ENCODE results near the gene SRGAP1. TPM values are rescaled to one million over a fixed set of nuclear protein-coding genes. Genes with fewer than 3 reads are reported as not detected.
"Not testable (repeated sequence)": the region's sequence is repeated elsewhere in the genome, so short reads cannot be mapped to it uniquely, and the experiment has no call there.

Gene SRGAP1
- total and polyA plus RNA-seq, 2 of the 4 experiments (the other 2 are of a cell fraction) = 10.0 to 10.2 TPM

GRCh38 chr12:64030155-64030554 lies 185.7 kb downstream of the SRGAP1 start:
- H2AFZ ChIP-seq (replicated peaks; ENCODE audit: low read length, poor library complexity) = no peak overlapping the region
- H3K4me2 ChIP-seq (ENCODE audit: low read depth, low read length) = no peak overlapping the region
- H4K20me1 ChIP-seq (ENCODE audit: insufficient read depth, low read length) = no peaks in the 10 kb centered on the region
- POLR2A ChIA-PET (ENCODE audit: unreplicated experiment) = no interaction called here
- H2BK20ac ChIP-seq (ENCODE audit: low read depth, low read length) = no peak overlapping the region
- no peak overlapping the region for H3K23ac ChIP-seq (ENCODE audit: low read depth, low read length)
- H3K18ac ChIP-seq (ENCODE audit: low read depth, low read length) = no peak overlapping the region
- in situ Hi-C loops (cut with MboI; ENCODE audit: low sequenced_read_pairs) = no loop called here
- no peak overlapping the region for H3K9ac ChIP-seq (ENCODE audit: low read depth, low read length)
- no peak overlapping the region for H3K14ac ChIP-seq (replicated peaks; ENCODE audit: low read depth, low read length)
- peaks cover 16% of the 10 kb centered on the region for H3K4me1 ChIP-seq (ENCODE audit: control insufficient read depth, insufficient read depth, low read length)
- no peak overlapping the region for H2AK5ac ChIP-seq (ENCODE audit: low read depth, low read length)
- peaks cover 36 to 71% of the 10 kb centered on the region in 2 experiments for H3K79me1 ChIP-seq (ENCODE audit: low read depth in 1 of 2, low read length in 2 of 2)
- intact Hi-C loops (cut with micrococcal nuclease) = no loop called here
- H3K56ac ChIP-seq (ENCODE audit: extremely low read depth, insufficient read depth, low read length) = no peak overlapping the region
- no peaks in the 10 kb centered on the region for H3K27me3 ChIP-seq (ENCODE audit: control insufficient read depth, insufficient read depth, low read length)
- ATAC-seq (ENCODE audit: low read depth) (no peak), DNase-seq (peak; percentile 60)
- no peak overlapping the region for H3K4ac ChIP-seq (ENCODE audit: low read depth, low read length)
- peak overlapping the region; percentile 28 for H2BK5ac ChIP-seq (ENCODE audit: low read depth, low read length, poor library complexity, severe bottlenecking)
- H4K5ac ChIP-seq (ENCODE audit: low read depth, low read length) = no peak overlapping the region
- CTCF ChIA-PET = interaction anchor here (0.6 kb wide), 1 partner anchor 19 kb away, joined by 3 read pairs; no protein-coding TSS in a partner anchor
- H3K9me1 ChIP-seq (ENCODE audit: insufficient read depth, low read length) = peaks cover 14% of the 10 kb centered on the region
- no peak overlapping the region for H2AK9ac ChIP-seq (replicated peaks; ENCODE audit: low read depth, low read length, poor library complexity)
- peaks cover 8% of the 10 kb centered on the region for H3K36me3 ChIP-seq (ENCODE audit: control insufficient read depth, insufficient read depth, low read length)
- H2BK120ac ChIP-seq (ENCODE audit: low read depth, low read length) = no peak overlapping the region
- dilution Hi-C loops (cut with HindIII; ENCODE audit: low sequenced_read_pairs, unreplicated experiment) = no loop called here
- no peak overlapping the region for H3K27ac ChIP-seq (ENCODE audit: insufficient read depth, low read length)
- no peak overlapping the region for H4K91ac ChIP-seq (ENCODE audit: insufficient read depth, low read depth, low read length)
- no peaks in the 10 kb centered on the region for H3K9me3 ChIP-seq (ENCODE audit: control insufficient read depth, insufficient read depth, low read length)
- H3K4me3 ChIP-seq (ENCODE audit: insufficient read depth, low read depth, low read length) = no peak overlapping the region
- no peak overlapping the region for H2BK15ac ChIP-seq (ENCODE audit: low read depth, low read length)
- no peak overlapping the region for H4K8ac ChIP-seq (ENCODE audit: low read depth in 2 of 2, low read length in 2 of 2)
- no TSS peak for BruUV-seq (replicated peaks)
- no peak for TF ChIP-seq NFE2L2 (IDR thresholded peaks at IDR 0.05; ENCODE audit: low read depth, low read length)
- no peak for TF ChIP-seq MAFK (IDR thresholded peaks at IDR 0.05; ENCODE audit: low read depth, low read length)
- TF ChIP-seq CEBPB (IDR thresholded peaks at IDR 0.05; ENCODE audit: low read depth, low read length) = no peak
- no peak for TF ChIP-seq FOS (IDR thresholded peaks at IDR 0.05; ENCODE audit: low read depth, low read length)
- TF ChIP-seq POLR2A (IDR thresholded peaks at IDR 0.05; ENCODE audit: low read depth, low read length) = no peak
- TF ChIP-seq RCOR1 (IDR thresholded peaks at IDR 0.05; ENCODE audit: insufficient replicate concordance, low read length) = no peak
- TF ChIP-seq MXI1 (IDR thresholded peaks at IDR 0.05; ENCODE audit: borderline replicate concordance, low read depth, low read length) = no peak
- TF ChIP-seq SMC3 (IDR thresholded peaks at IDR 0.05; ENCODE audit: low read depth, low read length) = no peak
- no peak for TF ChIP-seq MAZ (IDR thresholded peaks at IDR 0.05; ENCODE audit: borderline replicate concordance, low read depth, low read length)

- H3K23ac ChIP-seq (ENCODE audit: low read depth, low read length); H3K18ac ChIP-seq (ENCODE audit: low read depth, low read length); H3K9me1 ChIP-seq (ENCODE audit: insufficient read depth, low read length); H2AK9ac ChIP-seq (replicated peaks; ENCODE audit: low read depth, low read length, poor library complexity); H4K20me1 ChIP-seq (ENCODE audit: insufficient read depth, low read length); H4K91ac ChIP-seq (ENCODE audit: insufficient read depth, low read depth, low read length); H2BK15ac ChIP-seq (ENCODE audit: low read depth, low read length); H4K8ac ChIP-seq (ENCODE audit: low read depth in 2 of 2, low read length in 2 of 2); H3K4ac ChIP-seq (ENCODE audit: low read depth, low read length); H3K9ac ChIP-seq (ENCODE audit: low read depth, low read length); H2AFZ ChIP-seq (replicated peaks; ENCODE audit: low read length, poor library complexity); H3K56ac ChIP-seq (ENCODE audit: extremely low read depth, insufficient read depth, low read length); dilution Hi-C loops (cut with HindIII; ENCODE audit: low sequenced_read_pairs, unreplicated experiment); POLR2A ChIA-PET (ENCODE audit: unreplicated experiment); CTCF ChIA-PET; H2BK5ac ChIP-seq (ENCODE audit: low read depth, low read length, poor library complexity, severe bottlenecking); H3K14ac ChIP-seq (replicated peaks; ENCODE audit: low read depth, low read length); H3K9me3 ChIP-seq (ENCODE audit: control insufficient read depth, insufficient read depth, low read length); in situ Hi-C loops (cut with MboI; ENCODE audit: low sequenced_read_pairs); H3K27me3 ChIP-seq (ENCODE audit: control insufficient read depth, insufficient read depth, low read length); H3K4me1 ChIP-seq (ENCODE audit: control insufficient read depth, insufficient read depth, low read length); BruUV-seq (replicated peaks); H2BK120ac ChIP-seq (ENCODE audit: low read depth, low read length); DNase-seq; H3K27ac ChIP-seq (ENCODE audit: insufficient read depth, low read length); H3K4me3 ChIP-seq (ENCODE audit: insufficient read depth, low read depth, low read length); H3K4me2 ChIP-seq (ENCODE audit: low read depth, low read length); H2BK20ac ChIP-seq (ENCODE audit: low read depth, low read length); H4K5ac ChIP-seq (ENCODE audit: low read depth, low read length); ATAC-seq (ENCODE audit: low read depth); H2AK5ac ChIP-seq (ENCODE audit: low read depth, low read length); intact Hi-C loops (cut with micrococcal nuclease): not testable (repeated sequence)
- WGBS, 2 experiments (ENCODE audit: extremely low coverage in 2 of 2, insufficient read length in 1 of 2) = no CpG with 5 or more reads among the region's 2 CpGs
- H3K36me3 ChIP-seq (ENCODE audit: control insufficient read depth, insufficient read depth, low read length) = peaks cover 14% of the 10 kb centered on the region
- peaks cover 42 to 74% of the 10 kb centered on the region in 2 experiments for H3K79me1 ChIP-seq (ENCODE audit: low read depth in 1 of 2, low read length in 2 of 2)
Observed at GRCh38 chr12:64034056-64034455, 189.6 kb downstream of the SRGAP1 start.
